Measurements from ENCODE around the gene C17orf58.

- TF ChIP-seq POLR2AphosphoS5 (IDR thresholded peaks at IDR 0.05; ENCODE audit: borderline replicate concordance, low read depth, low read length) (no peak), EZH2 (IDR thresholded peaks at IDR 0.05) (no peak)
Observed at GRCh38 chr17:67974185-67974584, 22.1 kb downstream of the C17orf58 start.
